Mucosa of descending colon (tissue), 3 donors: ENCODE data around the gene TTC5. TPM values are rescaled to one million over a fixed set of nuclear protein-coding genes. Genes with fewer than 3 reads are reported as not detected.

Experiments used
- ATAC-seq: fragments of 200-7000 bp; cut with Tn5 transposase; one replicate; pipeline ENCODE4 v1.9.1; 2020; ENCODE audit warnings: mild to moderate bottlenecking, moderate library complexity
- DNase-seq, 3 donors: peaks; one replicate each; pipeline ENCODE4 v3.0.0-alpha.2; 2020
- H3K36me3 ChIP-seq: fragments of 200-600 bp; one replicate; pipeline ENCODE4 v1.8.0; 2021; ENCODE audit warnings: low read depth, mild to moderate bottlenecking
- H3K4me1 ChIP-seq: fragments of 200-600 bp; one replicate; pipeline ENCODE4 v1.8.0; 2021; ENCODE audit warnings: low read depth, mild to moderate bottlenecking
- H3K4me3 ChIP-seq: fragments of 200-600 bp; one replicate; pipeline ENCODE4 v1.8.0; 2021; ENCODE audit warnings: mild to moderate bottlenecking
- H3K9me3 ChIP-seq: fragments of 200-600 bp; one replicate; pipeline ENCODE4 v1.8.0; 2021; ENCODE audit warnings: mild to moderate bottlenecking
- intact Hi-C, 2 donors: fragments of 100-400 bp; cut with DNase I in 1 of 2; cut with micrococcal nuclease in 1 of 2; formaldehyde crosslinking; loops; one replicate each; pipeline versions ENCODE4 v1.11.0 to v1.11.1; 2022; cut with DNase I, micrococcal nuclease
- total RNA-seq, 3 donors: library from RNA; stranded (reverse); fragmentation: NEBNext Ultra II Directional in 2 of 3; extraction: Animal tissue kit (Norgen Biotek cat#: 25700) in 2 of 3; gene quantifications; one replicate each; pipeline versions ENCODE4 v1.2.1 to v1.2.4, GENCODE V29; 2021 to 2023
- TF ChIP-seq, protein P1 (sequence below): fragments of 200-600 bp; IDR thresholded peaks from one replicate; pipeline ENCODE4 v1.8.0; 2022; ENCODE audit warnings: antibody characterized with exemption, mild to moderate bottlenecking
- donor health status: DM: no; HTN: no; CAD: no; lungs with moderate emphysema.
- donor health status: DM: no; HTN: no; CAD: no.
- donor health status: DM: no; HTN: yes; CAD: no.

Gene TTC5
- total RNA-seq, 3 donors from 2014 or later, result 11.8 to 17.0 (median 13.2) TPM

DNA sequence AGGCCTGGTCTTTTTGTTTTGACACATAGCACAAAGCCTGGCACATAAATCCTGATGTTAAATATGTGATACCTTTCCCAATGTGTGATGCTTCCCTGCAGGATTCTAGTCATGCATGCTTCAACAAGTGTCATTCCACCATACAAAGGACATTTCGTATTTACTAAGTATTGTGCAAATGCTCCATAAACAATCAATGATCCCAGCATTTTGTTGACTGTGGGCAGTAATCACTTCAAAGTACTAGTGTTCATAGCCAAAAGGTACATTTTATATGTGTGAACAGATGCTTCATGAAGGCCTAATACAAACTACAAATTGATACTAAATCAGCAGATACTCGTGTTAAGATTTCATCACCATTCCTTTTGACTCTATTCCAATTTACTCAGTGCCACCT, 23.0 kb upstream of the TTC5 start:
- no peak for ATAC-seq
- Histone ChIP-seq H3K36me3 (no peaks in the 10 kb centered on the region), H3K4me1 (peaks cover 6% of the 10 kb centered on the region), H3K4me3 (no peak overlapping the region), H3K9me3 (no peaks in the 10 kb centered on the region)
- TF ChIP-seq, protein P1, sequence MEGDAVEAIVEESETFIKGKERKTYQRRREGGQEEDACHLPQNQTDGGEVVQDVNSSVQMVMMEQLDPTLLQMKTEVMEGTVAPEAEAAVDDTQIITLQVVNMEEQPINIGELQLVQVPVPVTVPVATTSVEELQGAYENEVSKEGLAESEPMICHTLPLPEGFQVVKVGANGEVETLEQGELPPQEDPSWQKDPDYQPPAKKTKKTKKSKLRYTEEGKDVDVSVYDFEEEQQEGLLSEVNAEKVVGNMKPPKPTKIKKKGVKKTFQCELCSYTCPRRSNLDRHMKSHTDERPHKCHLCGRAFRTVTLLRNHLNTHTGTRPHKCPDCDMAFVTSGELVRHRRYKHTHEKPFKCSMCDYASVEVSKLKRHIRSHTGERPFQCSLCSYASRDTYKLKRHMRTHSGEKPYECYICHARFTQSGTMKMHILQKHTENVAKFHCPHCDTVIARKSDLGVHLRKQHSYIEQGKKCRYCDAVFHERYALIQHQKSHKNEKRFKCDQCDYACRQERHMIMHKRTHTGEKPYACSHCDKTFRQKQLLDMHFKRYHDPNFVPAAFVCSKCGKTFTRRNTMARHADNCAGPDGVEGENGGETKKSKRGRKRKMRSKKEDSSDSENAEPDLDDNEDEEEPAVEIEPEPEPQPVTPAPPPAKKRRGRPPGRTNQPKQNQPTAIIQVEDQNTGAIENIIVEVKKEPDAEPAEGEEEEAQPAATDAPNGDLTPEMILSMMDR, result no peak
- intact Hi-C loops, result loop anchor here in 1 of 2 donors (5.0 kb wide), 1 partner anchor 279 kb away; no protein-coding TSS in a partner anchor
- DNase-seq, result no peak

DNA sequence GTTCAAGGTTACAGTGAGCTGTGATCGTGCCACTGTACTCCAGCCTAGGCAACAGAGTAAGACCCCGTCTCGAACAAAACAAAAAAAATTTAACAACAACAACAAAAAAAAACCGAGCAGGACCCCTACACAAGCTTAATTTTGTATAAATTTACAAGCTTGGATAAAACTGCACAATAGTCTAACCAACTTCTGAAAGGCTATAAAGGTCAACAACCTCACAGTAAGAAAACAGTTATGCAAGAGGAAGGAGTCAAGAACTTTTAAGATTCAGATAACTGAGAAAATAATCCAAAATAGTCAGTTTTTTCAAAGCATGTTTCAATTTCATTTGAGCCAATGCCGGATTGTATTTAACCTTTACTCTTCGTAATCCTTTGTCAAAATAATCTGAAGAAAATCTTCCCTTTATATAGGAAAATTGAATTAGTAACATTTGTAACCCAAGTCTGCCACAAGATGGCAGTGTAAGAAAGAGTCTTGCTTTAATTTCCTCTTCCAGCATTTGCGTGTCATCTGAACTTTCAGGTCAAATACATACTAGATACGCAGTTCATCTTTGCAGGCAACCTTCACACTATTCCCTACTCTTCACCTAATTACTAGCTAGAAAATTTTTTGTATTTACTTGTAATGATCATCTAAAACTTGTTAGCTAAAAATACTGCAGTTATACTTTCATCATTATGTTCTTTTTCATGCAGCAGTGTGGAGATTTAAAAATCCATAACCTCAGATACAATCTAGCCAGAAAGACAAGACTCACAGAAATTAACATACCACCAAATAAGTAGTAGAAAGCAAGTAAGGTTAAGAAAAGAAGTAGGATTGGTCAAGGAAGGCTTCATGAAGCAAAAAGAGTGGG, 21.5 kb upstream of the TTC5 start:
- intact Hi-C loops, result loop anchor here in 1 of 2 donors (5.0 kb wide), 1 partner anchor 280 kb away; no protein-coding TSS in a partner anchor
- TF ChIP-seq, protein P1, result peak; percentile 48
- Histone ChIP-seq H3K9me3 (no peaks in the 10 kb centered on the region), H3K4me1 (peaks cover 2% of the 10 kb centered on the region), H3K36me3 (no peaks in the 10 kb centered on the region), H3K4me3 (no peak overlapping the region)
- ATAC-seq, result peak; percentile 84
- peak in 1 of 3 donors; percentile 64 for DNase-seq

DNA sequence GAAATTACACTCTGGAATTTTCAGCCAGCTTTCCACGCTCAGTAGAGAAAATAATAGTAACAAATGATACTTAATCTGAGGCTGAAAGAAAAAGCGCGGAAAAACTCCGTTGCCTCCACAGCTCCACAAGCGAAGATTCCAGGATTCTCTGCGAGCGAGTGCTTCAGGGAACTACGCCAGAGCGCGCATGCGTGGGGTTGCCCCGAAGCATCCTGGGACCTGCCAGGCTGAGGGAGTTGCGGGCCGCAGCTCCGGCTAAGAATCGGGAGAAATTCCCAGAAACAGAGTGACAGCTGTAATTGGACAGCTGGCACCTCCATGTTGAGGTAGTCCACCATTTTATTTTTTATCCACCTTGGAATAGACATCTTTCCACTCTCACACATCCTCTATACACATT, 12.0 kb upstream of the TTC5 start:
- H3K4me1 ChIP-seq, result no peaks in the 10 kb centered on the region
- intact Hi-C loops, result no loop called here
- no peaks in the 10 kb centered on the region for H3K9me3 ChIP-seq
- TF ChIP-seq, protein P1, result no peak
- no peak overlapping the region for H3K4me3 ChIP-seq
- H3K36me3 ChIP-seq, result no peaks in the 10 kb centered on the region
- DNase-seq, result no peak
- ATAC-seq, result no peak

DNA sequence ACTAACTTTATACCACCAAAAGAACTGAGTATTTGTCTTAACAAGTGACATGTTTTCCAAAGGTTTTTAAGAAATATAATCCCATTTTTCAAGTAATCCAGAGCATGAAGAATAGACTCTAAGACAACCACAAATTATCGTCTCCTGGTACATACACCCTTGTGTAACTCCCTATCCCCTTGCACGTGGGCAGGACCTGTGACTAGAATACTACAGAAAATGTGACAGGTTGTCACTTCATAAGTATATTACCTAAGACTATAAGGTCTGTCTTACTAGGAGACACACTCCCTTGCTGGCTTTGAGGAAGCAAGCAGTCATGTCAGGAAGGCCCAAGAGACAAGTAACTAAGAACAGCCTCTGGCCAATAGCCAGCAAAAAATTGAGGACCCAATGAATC, 8.3 kb upstream of the TTC5 start:
- TF ChIP-seq, protein P1, result no peak
- no peaks in the 10 kb centered on the region for H3K36me3 ChIP-seq
- ATAC-seq (no peak), DNase-seq (no peak)
- H3K4me3 ChIP-seq, result no peak overlapping the region
- H3K9me3 ChIP-seq, result no peaks in the 10 kb centered on the region
- intact Hi-C loops, result no loop called here
- H3K4me1 ChIP-seq, result no peaks in the 10 kb centered on the region

DNA sequence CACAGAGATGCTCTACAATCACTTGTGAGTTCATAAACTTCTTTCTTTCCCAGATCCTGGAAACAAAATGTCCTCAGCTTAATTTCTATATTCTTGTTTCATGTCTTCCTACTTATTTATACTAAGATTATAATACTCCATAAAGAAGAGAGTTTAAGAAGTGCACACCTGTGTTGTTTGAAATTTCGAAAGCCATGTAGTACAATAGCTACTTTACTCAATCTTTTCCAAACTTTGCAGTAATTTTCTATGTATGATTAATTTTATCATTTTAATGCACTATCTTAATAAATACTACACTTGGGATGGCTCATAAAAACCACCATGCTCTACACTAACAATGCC, 300 bp upstream of the TTC5 start:
- H3K9me3 ChIP-seq, result no peaks in the 10 kb centered on the region

More for the DNA sequence above, 300 bp upstream of the TTC5 start:
- Histone ChIP-seq H3K36me3 (no peaks in the 10 kb centered on the region), H3K4me3 (no peak overlapping the region), H3K4me1 (no peaks in the 10 kb centered on the region)
- TF ChIP-seq, protein P1, result no peak
- no peak for ATAC-seq
- no peak for DNase-seq
- intact Hi-C loops, result no loop called here
